ENCODE data around the gene ICA1.

ICA1 gene

GRCh38 chr7:8200717-8201116, 61.2 kb downstream of the ICA1 start:
- no peak for DNase-seq (ENCODE audit: low read depth in 2 of 2)

- no peak for DNase-seq (ENCODE audit: low read depth in 2 of 2)
Measured at GRCh38 chr7:8200316-8200715, 61.7 kb downstream of the ICA1 start.

- DNase-seq (ENCODE audit: low read depth in 2 of 2) = no peak
Measured at GRCh38 chr7:8197994-8198698, 63.8 kb downstream of the ICA1 start.

- no peak for DNase-seq (ENCODE audit: low read depth in 2 of 2)
Measured at GRCh38 chr7:8192897-8193296, 69.1 kb downstream of the ICA1 start.

- DNase-seq (ENCODE audit: low read depth in 2 of 2) = peak; percentile 22 to 26
Measured at GRCh38 chr7:8190119-8190895, 71.7 kb downstream of the ICA1 start.

GRCh38 chr7:8189625-8190024, 72.3 kb downstream of the ICA1 start:
- DNase-seq (ENCODE audit: low read depth in 2 of 2) = no peak

- no peak for DNase-seq (ENCODE audit: low read depth in 2 of 2)
Measured at GRCh38 chr7:8185926-8186683, 75.9 kb downstream of the ICA1 start.

- DNase-seq (ENCODE audit: low read depth in 2 of 2) = no peak
Measured at GRCh38 chr7:8184221-8184620, 77.7 kb downstream of the ICA1 start.

GRCh38 chr7:8179486-8179885, 82.5 kb downstream of the ICA1 start:
- no peak for DNase-seq (ENCODE audit: low read depth in 2 of 2)

GRCh38 chr7:8178353-8178752, 83.6 kb downstream of the ICA1 start:
- DNase-seq (ENCODE audit: low read depth in 2 of 2) = no peak

- DNase-seq (ENCODE audit: low read depth in 2 of 2) = no peak
Measured at GRCh38 chr7:8177109-8177933, 84.6 kb downstream of the ICA1 start.

- DNase-seq (ENCODE audit: low read depth in 2 of 2) = no peak
Measured at GRCh38 chr7:8176370-8177081, 85.4 kb downstream of the ICA1 start.

GRCh38 chr7:8175929-8176369, 86.0 kb downstream of the ICA1 start:
- no peak for DNase-seq (ENCODE audit: low read depth in 2 of 2)

GRCh38 chr7:8172372-8173354, 89.3 kb downstream of the ICA1 start:
- DNase-seq (ENCODE audit: low read depth in 2 of 2) = no peak

GRCh38 chr7:8169171-8169570, 92.8 kb downstream of the ICA1 start:
- DNase-seq (ENCODE audit: low read depth in 2 of 2) = no peak

GRCh38 chr7:8168336-8168735, 93.6 kb downstream of the ICA1 start:
- no peak for DNase-seq (ENCODE audit: low read depth in 2 of 2)

GRCh38 chr7:8165150-8165549, 96.8 kb downstream of the ICA1 start:
- no peak for DNase-seq (ENCODE audit: low read depth in 2 of 2)

GRCh38 chr7:8162181-8162580, 99.8 kb downstream of the ICA1 start:
- no peak for DNase-seq (ENCODE audit: low read depth in 2 of 2)

GRCh38 chr7:8161364-8161828, 100.6 kb downstream of the ICA1 start:
- no peak for DNase-seq (ENCODE audit: low read depth in 2 of 2)
